Endothelial cell (in vitro differentiated cells): ENCODE results near the gene UBN1. TPM values are rescaled to one million over a fixed set of nuclear protein-coding genes. Genes with fewer than 3 reads are reported as not detected.
"Not testable (repeated sequence)": the region's sequence is repeated elsewhere in the genome, so short reads cannot be mapped to it uniquely, and the experiment has no call there.

Experiments used
- DNase-seq: peaks from one replicate; pipeline ENCODE4 v3.0.0; 2021; ENCODE audit warnings: low spot score
- H3K27ac Mint-ChIP-seq: one replicate; pipeline ENCODE4 v1.8.0; 2021; ENCODE audit warnings: mixed read lengths, inconsistent platforms; ENCODE audit not compliant: unreplicated experiment
- H3K27me3 Mint-ChIP-seq: one replicate; pipeline ENCODE4 v1.8.0; 2021; ENCODE audit warnings: mild to moderate bottlenecking, moderate library complexity, mixed read lengths, inconsistent platforms; ENCODE audit not compliant: unreplicated experiment
- H3K36me3 Mint-ChIP-seq: one replicate; pipeline ENCODE4 v1.8.0; 2021; ENCODE audit warnings: mild to moderate bottlenecking, low read depth, mixed read lengths, inconsistent platforms; ENCODE audit not compliant: unreplicated experiment
- H3K4me1 Mint-ChIP-seq: one replicate; pipeline ENCODE4 v1.8.0; 2021; ENCODE audit warnings: mild to moderate bottlenecking, mixed read lengths, inconsistent platforms; ENCODE audit not compliant: unreplicated experiment
- H3K4me3 Mint-ChIP-seq: one replicate; pipeline ENCODE4 v1.8.0; 2021; ENCODE audit warnings: mild to moderate bottlenecking, mixed read lengths, inconsistent platforms; ENCODE audit not compliant: unreplicated experiment
- H3K9me3 Mint-ChIP-seq: one replicate; pipeline ENCODE4 v1.8.0; 2021; ENCODE audit warnings: mixed read lengths, inconsistent platforms; ENCODE audit not compliant: unreplicated experiment
- CTCF ChIP-seq: fragments of 200-600 bp; sonication (generic); IDR thresholded peaks from one replicate; pipeline ENCODE4 v1.5.0; 2021; ENCODE audit warnings: antibody characterized with exemption; ENCODE audit not compliant: unreplicated experiment
- total RNA-seq: library from RNA; stranded (reverse); fragmentation: NEBNext Ultra II Directional; extraction: Animal tissue kit (Norgen Biotek cat#: 25700); gene quantifications from one replicate; pipeline ENCODE4 v1.2.1, GENCODE V29; 2021; ENCODE audit not compliant: unreplicated experiment

Gene UBN1
- total RNA-seq, 1 donor from 2014 or later: 36.4 TPM

- H3K27ac Mint-ChIP-seq: no peak overlapping the region
Measured at GRCh38 chr16:4892361-4893102, 45.3 kb downstream of the UBN1 start.

GRCh38 chr16:4893103-4893862 lies 46.0 kb downstream of the UBN1 start:
- Mint-ChIP-seq H3K27me3 (peaks cover 12% of the 10 kb centered on the region), H3K27ac (no peak overlapping the region), H3K36me3 (peaks cover 7% of the 10 kb centered on the region), H3K9me3 (no peaks in the 10 kb centered on the region), H3K4me1 (no peaks in the 10 kb centered on the region), H3K4me3 (no peak overlapping the region)
- DNase-seq: no peak
- no peak for TF ChIP-seq CTCF

More at GRCh38 chr16:4892361-4893102, 45.3 kb downstream of the UBN1 start:
- no peak for DNase-seq
- peaks cover 12% of the 10 kb centered on the region for H3K36me3 Mint-ChIP-seq
- no peaks in the 10 kb centered on the region for H3K9me3 Mint-ChIP-seq
- no peak for TF ChIP-seq CTCF
- H3K4me3 Mint-ChIP-seq: no peak overlapping the region
- no peaks in the 10 kb centered on the region for H3K4me1 Mint-ChIP-seq
- peaks cover 10% of the 10 kb centered on the region for H3K27me3 Mint-ChIP-seq

GRCh38 chr16:4894276-4895150 lies 47.2 kb downstream of the UBN1 start:
- H3K27ac Mint-ChIP-seq: no peak overlapping the region
- no peaks in the 10 kb centered on the region for H3K9me3 Mint-ChIP-seq
- no peak for DNase-seq

GRCh38 chr16:4895366-4895765 lies 48.1 kb downstream of the UBN1 start:
- Mint-ChIP-seq H3K4me3 (no peak overlapping the region), H3K36me3 (peaks cover 6% of the 10 kb centered on the region), H3K27ac (no peak overlapping the region), H3K27me3 (peaks cover 15% of the 10 kb centered on the region), H3K9me3 (no peaks in the 10 kb centered on the region), H3K4me1 (no peaks in the 10 kb centered on the region)
- no peak for TF ChIP-seq CTCF
- no peak for DNase-seq

More at GRCh38 chr16:4894276-4895150, 47.2 kb downstream of the UBN1 start:
- Mint-ChIP-seq H3K4me1 (no peaks in the 10 kb centered on the region), H3K27me3 (peaks cover 15% of the 10 kb centered on the region), H3K4me3 (no peak overlapping the region), H3K36me3 (peaks cover 6% of the 10 kb centered on the region)
- TF ChIP-seq CTCF: no peak

GRCh38 chr16:4896761-4897160 lies 49.5 kb downstream of the UBN1 start:
- not testable (repeated sequence) for H3K4me3 Mint-ChIP-seq, H3K27ac Mint-ChIP-seq, H3K9me3 Mint-ChIP-seq, H3K36me3 Mint-ChIP-seq, H3K4me1 Mint-ChIP-seq, DNase-seq
- peaks cover 15% of the 10 kb centered on the region for H3K27me3 Mint-ChIP-seq
